HepG2 (cell line): ENCODE data around the gene SRSF6. TPM values are rescaled to one million over a fixed set of nuclear protein-coding genes. Genes with fewer than 3 reads are reported as not detected.

Source experiments
- ADNP ChIP-seq: sonication (generic); formaldehyde crosslinking; IDR thresholded peaks from 2 replicates; pipeline ENCODE4 v1.4.0; 2020; ENCODE audit warnings: missing genetic modification reagents
- ATRX ChIP-seq: sonication (generic); formaldehyde crosslinking; IDR thresholded peaks from 2 replicates; pipeline ENCODE4 v1.4.0; 2020; ENCODE audit warnings: missing genetic modification reagents, borderline replicate concordance
- FOXO1 ChIP-seq: sonication (generic); formaldehyde crosslinking; IDR thresholded peaks from 2 replicates; pipeline ENCODE4 v1.4.0; 2020; ENCODE audit warnings: missing genetic modification reagents
- HOXD1 ChIP-seq: sonication (generic); formaldehyde crosslinking; IDR thresholded peaks from 2 replicates; pipeline ENCODE4 v1.5.0; 2020; ENCODE audit warnings: missing genetic modification reagents
- PHF21A ChIP-seq: sonication (generic); formaldehyde crosslinking; IDR thresholded peaks from 2 replicates; pipeline ENCODE4 v1.5.0; 2020; ENCODE audit warnings: mild to moderate bottlenecking, missing genetic modification reagents
- ZNF34 ChIP-seq: sonication (generic); formaldehyde crosslinking; IDR thresholded peaks from 2 replicates; pipeline ENCODE4 v1.4.0; 2020; ENCODE audit warnings: mild to moderate bottlenecking, missing genetic modification reagents, borderline replicate concordance
- ZNF615 ChIP-seq: sonication (generic); formaldehyde crosslinking; IDR thresholded peaks from 2 replicates; pipeline ENCODE4 v1.5.0; 2020; ENCODE audit warnings: mild to moderate bottlenecking, missing genetic modification reagents, borderline replicate concordance
- ZNF841 ChIP-seq: sonication (generic); formaldehyde crosslinking; IDR thresholded peaks from 2 replicates; pipeline ENCODE4 v1.8.1; 2023; ENCODE audit warnings: missing genetic modification reagents, borderline replicate concordance
- polyA plus RNA-seq, 8 experiments: library from polyadenylated mRNA; depleted of rRNA in 3 of 8; stranded (reverse) in 7 of 8; unstranded in 1 of 8; fragments of >200 nt; fragmentation: Illumina TruSeq in 4 of 8; extraction: Trizol in 4 of 8; gene quantifications; 2 replicates each; pipeline versions ENCODE4 v1.2.1 to v1.2.3, GENCODE V29; 2011 to 2016; ENCODE audit warnings: low read depth in 4 of 8, missing spikeins in 1 of 8, mixed read lengths in 1 of 8; ENCODE audit not compliant: insufficient read depth in 1 of 8
- total RNA-seq, 5 experiments: library from RNA; depleted of rRNA; stranded (reverse); fragments of >200 nt; fragmentation: Illumina TruSeq; extraction: Trizol; gene quantifications; 2 replicates each; pipeline ENCODE4 v1.2.3, GENCODE V29; 2016; ENCODE audit warnings: low read depth in 1 of 5
- TF ChIP-seq, protein P1 (sequence below): sonication (generic); formaldehyde crosslinking; IDR thresholded peaks from 2 replicates; pipeline ENCODE4 v1.5.0; 2020; ENCODE audit warnings: missing genetic modification reagents, mild to moderate bottlenecking, borderline replicate concordance
- TF ChIP-seq, protein P2 (sequence below): sonication (generic); formaldehyde crosslinking; IDR thresholded peaks from 2 replicates; pipeline ENCODE4 v1.4.0; 2020; ENCODE audit warnings: missing genetic modification reagents, borderline replicate concordance
- TF ChIP-seq, protein P3 (sequence below): sonication (generic); formaldehyde crosslinking; IDR thresholded peaks from 2 replicates; pipeline ENCODE4 v1.4.0; 2020; ENCODE audit warnings: missing genetic modification reagents
- TF ChIP-seq, protein P4 (sequence below): IDR thresholded peaks from 2 replicates; pipeline ENCODE4 v1.6.1; 2012; ENCODE audit warnings: low read depth, low read length, improper control_type of control experiment
- TF ChIP-seq, protein P5 (sequence below): sonication (generic); formaldehyde crosslinking; IDR thresholded peaks from 2 replicates; pipeline ENCODE4 v1.4.0; 2020; ENCODE audit warnings: missing genetic modification reagents
- TF ChIP-seq, protein P6 (sequence below): sonication (generic); formaldehyde crosslinking; IDR thresholded peaks from 2 replicates; pipeline ENCODE4 v1.4.0; 2020; ENCODE audit warnings: missing genetic modification reagents, borderline replicate concordance

The SRSF6 gene
- total and polyA plus RNA-seq, 2 of the 13 experiments (the other 11 are each of a cell fraction or from before 2014, with no cell fraction given) = 156 to 194 TPM

DNA sequence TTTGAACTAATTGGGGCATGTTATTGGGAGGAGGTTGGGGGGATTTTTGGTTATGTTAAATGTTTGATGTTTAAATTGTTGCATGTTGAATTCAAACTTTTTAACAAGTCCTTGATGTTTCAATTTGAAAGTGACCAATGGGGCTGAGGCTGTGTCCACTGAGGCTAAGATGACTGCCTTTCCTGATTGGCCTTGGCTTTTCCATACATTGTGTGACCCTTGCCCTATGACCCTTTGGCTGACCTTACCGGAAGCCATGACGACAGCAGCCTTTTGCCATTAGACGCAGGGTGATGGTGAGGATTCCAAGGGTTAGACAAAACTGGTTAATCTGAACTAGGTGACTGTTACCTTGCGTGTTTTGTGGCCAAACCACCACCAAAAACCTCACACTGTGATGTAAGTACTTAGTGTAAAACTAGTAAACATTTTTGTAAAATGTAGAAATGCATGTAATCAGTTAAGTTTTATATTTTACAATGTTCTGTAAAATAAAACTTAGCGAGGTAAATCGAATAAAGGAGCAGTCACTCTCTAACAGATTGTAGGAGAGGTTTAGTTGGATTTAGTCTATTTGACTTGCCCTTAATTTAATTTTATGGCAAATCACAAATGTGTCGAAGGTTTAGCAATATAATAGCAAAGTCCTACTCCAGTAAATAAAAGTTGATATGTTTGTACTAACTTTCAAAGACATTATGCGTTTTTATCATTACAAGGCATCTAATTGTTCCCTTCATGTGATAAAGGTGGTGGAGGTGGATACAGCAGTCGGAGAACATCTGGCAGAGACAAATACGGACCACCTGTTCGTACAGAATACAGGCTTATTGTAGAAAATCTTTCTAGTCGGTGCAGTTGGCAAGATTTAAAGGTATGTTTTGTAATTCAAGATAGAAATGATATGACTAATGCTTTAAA is 1.6 kb downstream of the SRSF6 start (continued):
- TF ChIP-seq, protein P1, sequence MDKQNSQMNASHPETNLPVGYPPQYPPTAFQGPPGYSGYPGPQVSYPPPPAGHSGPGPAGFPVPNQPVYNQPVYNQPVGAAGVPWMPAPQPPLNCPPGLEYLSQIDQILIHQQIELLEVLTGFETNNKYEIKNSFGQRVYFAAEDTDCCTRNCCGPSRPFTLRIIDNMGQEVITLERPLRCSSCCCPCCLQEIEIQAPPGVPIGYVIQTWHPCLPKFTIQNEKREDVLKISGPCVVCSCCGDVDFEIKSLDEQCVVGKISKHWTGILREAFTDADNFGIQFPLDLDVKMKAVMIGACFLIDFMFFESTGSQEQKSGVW (CRISPR knock-in tag) = no peak
- TF ChIP-seq ATRX (CRISPR knock-in tag) = no peak
- TF ChIP-seq HOXD1 = no peak
- no peak for TF ChIP-seq ZNF841 (CRISPR knock-in tag)
- no peak for TF ChIP-seq PHF21A
- TF ChIP-seq, protein P2, sequence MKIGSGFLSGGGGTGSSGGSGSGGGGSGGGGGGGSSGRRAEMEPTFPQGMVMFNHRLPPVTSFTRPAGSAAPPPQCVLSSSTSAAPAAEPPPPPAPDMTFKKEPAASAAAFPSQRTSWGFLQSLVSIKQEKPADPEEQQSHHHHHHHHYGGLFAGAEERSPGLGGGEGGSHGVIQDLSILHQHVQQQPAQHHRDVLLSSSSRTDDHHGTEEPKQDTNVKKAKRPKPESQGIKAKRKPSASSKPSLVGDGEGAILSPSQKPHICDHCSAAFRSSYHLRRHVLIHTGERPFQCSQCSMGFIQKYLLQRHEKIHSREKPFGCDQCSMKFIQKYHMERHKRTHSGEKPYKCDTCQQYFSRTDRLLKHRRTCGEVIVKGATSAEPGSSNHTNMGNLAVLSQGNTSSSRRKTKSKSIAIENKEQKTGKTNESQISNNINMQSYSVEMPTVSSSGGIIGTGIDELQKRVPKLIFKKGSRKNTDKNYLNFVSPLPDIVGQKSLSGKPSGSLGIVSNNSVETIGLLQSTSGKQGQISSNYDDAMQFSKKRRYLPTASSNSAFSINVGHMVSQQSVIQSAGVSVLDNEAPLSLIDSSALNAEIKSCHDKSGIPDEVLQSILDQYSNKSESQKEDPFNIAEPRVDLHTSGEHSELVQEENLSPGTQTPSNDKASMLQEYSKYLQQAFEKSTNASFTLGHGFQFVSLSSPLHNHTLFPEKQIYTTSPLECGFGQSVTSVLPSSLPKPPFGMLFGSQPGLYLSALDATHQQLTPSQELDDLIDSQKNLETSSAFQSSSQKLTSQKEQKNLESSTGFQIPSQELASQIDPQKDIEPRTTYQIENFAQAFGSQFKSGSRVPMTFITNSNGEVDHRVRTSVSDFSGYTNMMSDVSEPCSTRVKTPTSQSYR (CRISPR knock-in tag) = no peak; the same call in 1 of the 2 replicates
- TF ChIP-seq, protein P3, sequence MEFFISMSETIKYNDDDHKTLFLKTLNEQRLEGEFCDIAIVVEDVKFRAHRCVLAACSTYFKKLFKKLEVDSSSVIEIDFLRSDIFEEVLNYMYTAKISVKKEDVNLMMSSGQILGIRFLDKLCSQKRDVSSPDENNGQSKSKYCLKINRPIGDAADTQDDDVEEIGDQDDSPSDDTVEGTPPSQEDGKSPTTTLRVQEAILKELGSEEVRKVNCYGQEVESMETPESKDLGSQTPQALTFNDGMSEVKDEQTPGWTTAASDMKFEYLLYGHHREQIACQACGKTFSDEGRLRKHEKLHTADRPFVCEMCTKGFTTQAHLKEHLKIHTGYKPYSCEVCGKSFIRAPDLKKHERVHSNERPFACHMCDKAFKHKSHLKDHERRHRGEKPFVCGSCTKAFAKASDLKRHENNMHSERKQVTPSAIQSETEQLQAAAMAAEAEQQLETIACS = no peak
- TF ChIP-seq, protein P4, sequence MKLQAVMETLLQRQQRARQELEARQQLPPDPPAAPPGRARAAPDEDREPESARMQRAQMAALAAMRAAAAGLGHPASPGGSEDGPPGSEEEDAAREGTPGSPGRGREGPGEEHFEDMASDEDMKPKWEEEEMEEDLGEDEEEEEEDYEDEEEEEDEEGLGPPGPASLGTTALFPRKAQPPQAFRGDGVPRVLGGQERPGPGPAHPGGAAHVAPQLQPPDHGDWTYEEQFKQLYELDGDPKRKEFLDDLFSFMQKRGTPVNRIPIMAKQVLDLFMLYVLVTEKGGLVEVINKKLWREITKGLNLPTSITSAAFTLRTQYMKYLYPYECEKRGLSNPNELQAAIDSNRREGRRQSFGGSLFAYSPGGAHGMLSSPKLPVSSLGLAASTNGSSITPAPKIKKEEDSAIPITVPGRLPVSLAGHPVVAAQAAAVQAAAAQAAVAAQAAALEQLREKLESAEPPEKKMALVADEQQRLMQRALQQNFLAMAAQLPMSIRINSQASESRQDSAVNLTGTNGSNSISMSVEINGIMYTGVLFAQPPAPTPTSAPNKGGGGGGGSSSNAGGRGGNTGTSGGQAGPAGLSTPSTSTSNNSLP = no peak
- TF ChIP-seq ZNF615 (CRISPR knock-in tag) = no peak
- TF ChIP-seq FOXO1 (CRISPR knock-in tag) = no peak
- TF ChIP-seq, protein P5, sequence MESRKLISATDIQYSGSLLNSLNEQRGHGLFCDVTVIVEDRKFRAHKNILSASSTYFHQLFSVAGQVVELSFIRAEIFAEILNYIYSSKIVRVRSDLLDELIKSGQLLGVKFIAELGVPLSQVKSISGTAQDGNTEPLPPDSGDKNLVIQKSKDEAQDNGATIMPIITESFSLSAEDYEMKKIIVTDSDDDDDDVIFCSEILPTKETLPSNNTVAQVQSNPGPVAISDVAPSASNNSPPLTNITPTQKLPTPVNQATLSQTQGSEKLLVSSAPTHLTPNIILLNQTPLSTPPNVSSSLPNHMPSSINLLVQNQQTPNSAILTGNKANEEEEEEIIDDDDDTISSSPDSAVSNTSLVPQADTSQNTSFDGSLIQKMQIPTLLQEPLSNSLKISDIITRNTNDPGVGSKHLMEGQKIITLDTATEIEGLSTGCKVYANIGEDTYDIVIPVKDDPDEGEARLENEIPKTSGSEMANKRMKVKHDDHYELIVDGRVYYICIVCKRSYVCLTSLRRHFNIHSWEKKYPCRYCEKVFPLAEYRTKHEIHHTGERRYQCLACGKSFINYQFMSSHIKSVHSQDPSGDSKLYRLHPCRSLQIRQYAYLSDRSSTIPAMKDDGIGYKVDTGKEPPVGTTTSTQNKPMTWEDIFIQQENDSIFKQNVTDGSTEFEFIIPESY (CRISPR knock-in tag) = no peak; the same call in 1 of the 2 replicates
- no peak for TF ChIP-seq ADNP (CRISPR knock-in tag)
- TF ChIP-seq, protein P6, sequence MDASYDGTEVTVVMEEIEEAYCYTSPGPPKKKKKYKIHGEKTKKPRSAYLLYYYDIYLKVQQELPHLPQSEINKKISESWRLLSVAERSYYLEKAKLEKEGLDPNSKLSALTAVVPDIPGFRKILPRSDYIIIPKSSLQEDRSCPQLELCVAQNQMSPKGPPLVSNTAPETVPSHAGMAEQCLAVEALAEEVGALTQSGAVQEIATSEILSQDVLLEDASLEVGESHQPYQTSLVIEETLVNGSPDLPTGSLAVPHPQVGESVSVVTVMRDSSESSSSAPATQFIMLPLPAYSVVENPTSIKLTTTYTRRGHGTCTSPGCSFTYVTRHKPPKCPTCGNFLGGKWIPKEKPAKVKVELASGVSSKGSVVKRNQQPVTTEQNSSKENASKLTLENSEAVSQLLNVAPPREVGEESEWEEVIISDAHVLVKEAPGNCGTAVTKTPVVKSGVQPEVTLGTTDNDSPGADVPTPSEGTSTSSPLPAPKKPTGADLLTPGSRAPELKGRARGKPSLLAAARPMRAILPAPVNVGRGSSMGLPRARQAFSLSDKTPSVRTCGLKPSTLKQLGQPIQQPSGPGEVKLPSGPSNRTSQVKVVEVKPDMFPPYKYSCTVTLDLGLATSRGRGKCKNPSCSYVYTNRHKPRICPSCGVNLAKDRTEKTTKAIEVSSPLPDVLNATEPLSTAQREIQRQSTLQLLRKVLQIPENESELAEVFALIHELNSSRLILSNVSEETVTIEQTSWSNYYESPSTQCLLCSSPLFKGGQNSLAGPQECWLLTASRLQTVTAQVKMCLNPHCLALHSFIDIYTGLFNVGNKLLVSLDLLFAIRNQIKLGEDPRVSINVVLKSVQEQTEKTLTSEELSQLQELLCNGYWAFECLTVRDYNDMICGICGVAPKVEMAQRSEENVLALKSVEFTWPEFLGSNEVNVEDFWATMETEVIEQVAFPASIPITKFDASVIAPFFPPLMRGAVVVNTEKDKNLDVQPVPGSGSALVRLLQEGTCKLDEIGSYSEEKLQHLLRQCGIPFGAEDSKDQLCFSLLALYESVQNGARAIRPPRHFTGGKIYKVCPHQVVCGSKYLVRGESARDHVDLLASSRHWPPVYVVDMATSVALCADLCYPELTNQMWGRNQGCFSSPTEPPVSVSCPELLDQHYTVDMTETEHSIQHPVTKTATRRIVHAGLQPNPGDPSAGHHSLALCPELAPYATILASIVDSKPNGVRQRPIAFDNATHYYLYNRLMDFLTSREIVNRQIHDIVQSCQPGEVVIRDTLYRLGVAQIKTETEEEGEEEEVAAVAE (CRISPR knock-in tag) = peak; percentile 65; the same call in 1 of the 2 replicates
- no peak for TF ChIP-seq ZNF34 (CRISPR knock-in tag)
